ENCODE measurements around the gene ZYG11B.

- TF ChIP-seq CTCF (conservative IDR thresholded peaks at IDR 0.05; ENCODE audit: low read length), result no peak
- no peak for TF ChIP-seq EZH2phosphoT487 (IDR thresholded peaks at IDR 0.05; ENCODE audit: borderline replicate concordance)
Observed at GRCh38 chr1:52848423-52848822, 122.2 kb downstream of the ZYG11B start.
